Measurements from ENCODE around the gene XBP1. TPM values are rescaled to one million over a fixed set of nuclear protein-coding genes. Genes with fewer than 3 reads are reported as not detected.
A peak's percentile ranks its signal among the peaks of the same experiment; 100 is the strongest.

XBP1 gene
- total and polyA plus RNA-seq, 2 of the 13 experiments (the other 11 are each of a cell fraction or from before 2014, with no cell fraction given), result 416 to 427 TPM

DNA sequence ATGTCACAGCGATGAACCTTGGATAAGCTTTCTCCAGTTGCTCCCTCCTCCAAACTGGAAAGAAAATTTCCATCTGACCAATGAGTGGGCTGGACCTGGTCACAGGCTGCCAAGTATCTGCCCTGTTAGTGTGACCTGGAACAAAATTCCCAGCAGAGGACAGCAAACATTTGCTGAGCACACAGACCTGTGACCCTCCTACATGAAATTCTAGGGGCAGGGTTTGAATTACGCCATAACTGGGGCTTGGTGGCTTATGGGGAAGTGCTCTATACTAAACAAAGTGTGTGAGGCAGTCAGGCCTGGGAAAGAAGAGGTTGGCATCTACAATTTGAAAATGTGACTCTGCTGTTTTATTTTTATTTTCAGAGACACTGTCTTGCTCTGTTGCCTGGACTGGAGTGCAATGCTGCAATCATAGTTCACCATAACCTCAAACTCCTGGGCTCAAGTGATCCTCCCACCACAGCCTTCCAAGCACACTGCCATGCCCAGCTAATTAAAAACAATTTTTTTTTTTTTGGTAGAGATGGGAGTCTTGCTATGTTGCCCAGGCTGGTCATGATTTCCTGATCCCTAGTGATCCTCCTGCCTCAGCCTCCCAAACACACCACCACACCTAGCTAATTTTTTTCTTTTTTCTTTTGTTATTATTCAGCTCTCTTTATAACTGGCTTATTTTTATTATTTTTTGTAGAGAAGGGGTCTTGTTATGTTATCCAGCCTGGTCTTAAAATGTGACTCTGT, 13.6 kb upstream of the XBP1 start (continued):
- TF ChIP-seq, protein P1, sequence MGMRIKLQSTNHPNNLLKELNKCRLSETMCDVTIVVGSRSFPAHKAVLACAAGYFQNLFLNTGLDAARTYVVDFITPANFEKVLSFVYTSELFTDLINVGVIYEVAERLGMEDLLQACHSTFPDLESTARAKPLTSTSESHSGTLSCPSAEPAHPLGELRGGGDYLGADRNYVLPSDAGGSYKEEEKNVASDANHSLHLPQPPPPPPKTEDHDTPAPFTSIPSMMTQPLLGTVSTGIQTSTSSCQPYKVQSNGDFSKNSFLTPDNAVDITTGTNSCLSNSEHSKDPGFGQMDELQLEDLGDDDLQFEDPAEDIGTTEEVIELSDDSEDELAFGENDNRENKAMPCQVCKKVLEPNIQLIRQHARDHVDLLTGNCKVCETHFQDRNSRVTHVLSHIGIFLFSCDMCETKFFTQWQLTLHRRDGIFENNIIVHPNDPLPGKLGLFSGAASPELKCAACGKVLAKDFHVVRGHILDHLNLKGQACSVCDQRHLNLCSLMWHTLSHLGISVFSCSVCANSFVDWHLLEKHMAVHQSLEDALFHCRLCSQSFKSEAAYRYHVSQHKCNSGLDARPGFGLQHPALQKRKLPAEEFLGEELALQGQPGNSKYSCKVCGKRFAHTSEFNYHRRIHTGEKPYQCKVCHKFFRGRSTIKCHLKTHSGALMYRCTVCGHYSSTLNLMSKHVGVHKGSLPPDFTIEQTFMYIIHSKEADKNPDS (CRISPR knock-in tag; IDR thresholded peaks at IDR 0.05), result 0 out of 2 replicates have a peak, but pooled peaks have one; percentile 30
- TF ChIP-seq, protein P2, sequence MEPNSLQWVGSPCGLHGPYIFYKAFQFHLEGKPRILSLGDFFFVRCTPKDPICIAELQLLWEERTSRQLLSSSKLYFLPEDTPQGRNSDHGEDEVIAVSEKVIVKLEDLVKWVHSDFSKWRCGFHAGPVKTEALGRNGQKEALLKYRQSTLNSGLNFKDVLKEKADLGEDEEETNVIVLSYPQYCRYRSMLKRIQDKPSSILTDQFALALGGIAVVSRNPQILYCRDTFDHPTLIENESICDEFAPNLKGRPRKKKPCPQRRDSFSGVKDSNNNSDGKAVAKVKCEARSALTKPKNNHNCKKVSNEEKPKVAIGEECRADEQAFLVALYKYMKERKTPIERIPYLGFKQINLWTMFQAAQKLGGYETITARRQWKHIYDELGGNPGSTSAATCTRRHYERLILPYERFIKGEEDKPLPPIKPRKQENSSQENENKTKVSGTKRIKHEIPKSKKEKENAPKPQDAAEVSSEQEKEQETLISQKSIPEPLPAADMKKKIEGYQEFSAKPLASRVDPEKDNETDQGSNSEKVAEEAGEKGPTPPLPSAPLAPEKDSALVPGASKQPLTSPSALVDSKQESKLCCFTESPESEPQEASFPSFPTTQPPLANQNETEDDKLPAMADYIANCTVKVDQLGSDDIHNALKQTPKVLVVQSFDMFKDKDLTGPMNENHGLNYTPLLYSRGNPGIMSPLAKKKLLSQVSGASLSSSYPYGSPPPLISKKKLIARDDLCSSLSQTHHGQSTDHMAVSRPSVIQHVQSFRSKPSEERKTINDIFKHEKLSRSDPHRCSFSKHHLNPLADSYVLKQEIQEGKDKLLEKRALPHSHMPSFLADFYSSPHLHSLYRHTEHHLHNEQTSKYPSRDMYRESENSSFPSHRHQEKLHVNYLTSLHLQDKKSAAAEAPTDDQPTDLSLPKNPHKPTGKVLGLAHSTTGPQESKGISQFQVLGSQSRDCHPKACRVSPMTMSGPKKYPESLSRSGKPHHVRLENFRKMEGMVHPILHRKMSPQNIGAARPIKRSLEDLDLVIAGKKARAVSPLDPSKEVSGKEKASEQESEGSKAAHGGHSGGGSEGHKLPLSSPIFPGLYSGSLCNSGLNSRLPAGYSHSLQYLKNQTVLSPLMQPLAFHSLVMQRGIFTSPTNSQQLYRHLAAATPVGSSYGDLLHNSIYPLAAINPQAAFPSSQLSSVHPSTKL (CRISPR knock-in tag; IDR thresholded peaks at IDR 0.05), result peak; percentile 98
- TF ChIP-seq ZC3H13 (CRISPR knock-in tag; IDR thresholded peaks at IDR 0.05), result peak; percentile 63; the same call in 1 of the 2 replicates
- TF ChIP-seq ZNF138 (CRISPR knock-in tag; IDR thresholded peaks at IDR 0.05; ENCODE audit: low read depth), result no peak
- TF ChIP-seq SRY (CRISPR knock-in tag; IDR thresholded peaks at IDR 0.05), result no peak
- TF ChIP-seq ZBTB3 (CRISPR knock-in tag; IDR thresholded peaks at IDR 0.05; ENCODE audit: borderline replicate concordance, low read depth), result no peak; the same call in 1 of the 2 replicates
- no peak for TF ChIP-seq HNRNPL (IDR thresholded peaks at IDR 0.05; ENCODE audit: low read depth, low read length)
- TF ChIP-seq, protein P3, sequence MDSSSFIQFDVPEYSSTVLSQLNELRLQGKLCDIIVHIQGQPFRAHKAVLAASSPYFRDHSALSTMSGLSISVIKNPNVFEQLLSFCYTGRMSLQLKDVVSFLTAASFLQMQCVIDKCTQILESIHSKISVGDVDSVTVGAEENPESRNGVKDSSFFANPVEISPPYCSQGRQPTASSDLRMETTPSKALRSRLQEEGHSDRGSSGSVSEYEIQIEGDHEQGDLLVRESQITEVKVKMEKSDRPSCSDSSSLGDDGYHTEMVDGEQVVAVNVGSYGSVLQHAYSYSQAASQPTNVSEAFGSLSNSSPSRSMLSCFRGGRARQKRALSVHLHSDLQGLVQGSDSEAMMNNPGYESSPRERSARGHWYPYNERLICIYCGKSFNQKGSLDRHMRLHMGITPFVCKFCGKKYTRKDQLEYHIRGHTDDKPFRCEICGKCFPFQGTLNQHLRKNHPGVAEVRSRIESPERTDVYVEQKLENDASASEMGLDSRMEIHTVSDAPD (CRISPR knock-in tag; IDR thresholded peaks at IDR 0.05), result 0 out of 2 replicates have a peak, but pooled peaks have one; percentile 21
- TF ChIP-seq, protein P4, sequence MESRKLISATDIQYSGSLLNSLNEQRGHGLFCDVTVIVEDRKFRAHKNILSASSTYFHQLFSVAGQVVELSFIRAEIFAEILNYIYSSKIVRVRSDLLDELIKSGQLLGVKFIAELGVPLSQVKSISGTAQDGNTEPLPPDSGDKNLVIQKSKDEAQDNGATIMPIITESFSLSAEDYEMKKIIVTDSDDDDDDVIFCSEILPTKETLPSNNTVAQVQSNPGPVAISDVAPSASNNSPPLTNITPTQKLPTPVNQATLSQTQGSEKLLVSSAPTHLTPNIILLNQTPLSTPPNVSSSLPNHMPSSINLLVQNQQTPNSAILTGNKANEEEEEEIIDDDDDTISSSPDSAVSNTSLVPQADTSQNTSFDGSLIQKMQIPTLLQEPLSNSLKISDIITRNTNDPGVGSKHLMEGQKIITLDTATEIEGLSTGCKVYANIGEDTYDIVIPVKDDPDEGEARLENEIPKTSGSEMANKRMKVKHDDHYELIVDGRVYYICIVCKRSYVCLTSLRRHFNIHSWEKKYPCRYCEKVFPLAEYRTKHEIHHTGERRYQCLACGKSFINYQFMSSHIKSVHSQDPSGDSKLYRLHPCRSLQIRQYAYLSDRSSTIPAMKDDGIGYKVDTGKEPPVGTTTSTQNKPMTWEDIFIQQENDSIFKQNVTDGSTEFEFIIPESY (CRISPR knock-in tag; IDR thresholded peaks at IDR 0.05), result peak; percentile 50; the same call in 1 of the 2 replicates
- TF ChIP-seq HMG20A (CRISPR knock-in tag; IDR thresholded peaks at IDR 0.05; ENCODE audit: borderline replicate concordance), result peak; percentile 90; the same call in 1 of the 2 replicates
- peak; percentile 63; the same call in 1 of the 2 replicates for TF ChIP-seq TAF1 (CRISPR knock-in tag; IDR thresholded peaks at IDR 0.05)
- no peak for TF ChIP-seq SETDB1 (CRISPR knock-in tag; IDR thresholded peaks at IDR 0.05; ENCODE audit: borderline replicate concordance)
- TF ChIP-seq NBN (conservative IDR thresholded peaks at IDR 0.05), result no peak
- TF ChIP-seq ZNF264 (CRISPR knock-in tag; IDR thresholded peaks at IDR 0.05), result peak; percentile 54; the same call in 1 of the 2 replicates
- TF ChIP-seq NFYC (CRISPR knock-in tag; IDR thresholded peaks at IDR 0.05), result peak; percentile 73
- TF ChIP-seq, protein P5, sequence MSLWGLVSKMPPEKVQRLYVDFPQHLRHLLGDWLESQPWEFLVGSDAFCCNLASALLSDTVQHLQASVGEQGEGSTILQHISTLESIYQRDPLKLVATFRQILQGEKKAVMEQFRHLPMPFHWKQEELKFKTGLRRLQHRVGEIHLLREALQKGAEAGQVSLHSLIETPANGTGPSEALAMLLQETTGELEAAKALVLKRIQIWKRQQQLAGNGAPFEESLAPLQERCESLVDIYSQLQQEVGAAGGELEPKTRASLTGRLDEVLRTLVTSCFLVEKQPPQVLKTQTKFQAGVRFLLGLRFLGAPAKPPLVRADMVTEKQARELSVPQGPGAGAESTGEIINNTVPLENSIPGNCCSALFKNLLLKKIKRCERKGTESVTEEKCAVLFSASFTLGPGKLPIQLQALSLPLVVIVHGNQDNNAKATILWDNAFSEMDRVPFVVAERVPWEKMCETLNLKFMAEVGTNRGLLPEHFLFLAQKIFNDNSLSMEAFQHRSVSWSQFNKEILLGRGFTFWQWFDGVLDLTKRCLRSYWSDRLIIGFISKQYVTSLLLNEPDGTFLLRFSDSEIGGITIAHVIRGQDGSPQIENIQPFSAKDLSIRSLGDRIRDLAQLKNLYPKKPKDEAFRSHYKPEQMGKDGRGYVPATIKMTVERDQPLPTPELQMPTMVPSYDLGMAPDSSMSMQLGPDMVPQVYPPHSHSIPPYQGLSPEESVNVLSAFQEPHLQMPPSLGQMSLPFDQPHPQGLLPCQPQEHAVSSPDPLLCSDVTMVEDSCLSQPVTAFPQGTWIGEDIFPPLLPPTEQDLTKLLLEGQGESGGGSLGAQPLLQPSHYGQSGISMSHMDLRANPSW (CRISPR knock-in tag; IDR thresholded peaks at IDR 0.05; ENCODE audit: borderline replicate concordance), result no peak

Data from HepG2 (cell line).